DMS 273 treated with DMSO at 0.1 percent for 48 hours (cell line): Measurements from ENCODE around the gene WDR20.
"Not testable (repeated sequence)": the region's sequence is repeated elsewhere in the genome, so short reads cannot be mapped to it uniquely, and the experiment has no call there.

Experiments used
- DNase-seq: peaks from one replicate; lab custom pipeline; 2025; lab: John Stamatoyannopoulos, UW

WDR20 gene

GRCh38 chr14:102238766-102239165 is 99.1 kb downstream of the WDR20 start:
- DNase-seq = no peak

- DNase-seq = no peak
These were observed 99.5 kb downstream of the WDR20 start for GRCh38 chr14:102239231-102239630.

GRCh38 chr14:102240481-102240880 is 100.8 kb downstream of the WDR20 start:
- not testable (repeated sequence) for DNase-seq

GRCh38 chr14:102241147-102241546 is 101.5 kb downstream of the WDR20 start:
- DNase-seq = no peak

GRCh38 chr14:102243795-102244194 is 104.1 kb downstream of the WDR20 start:
- DNase-seq = not testable (repeated sequence)

GRCh38 chr14:102246071-102246470 is 106.4 kb downstream of the WDR20 start:
- DNase-seq = no peak

- no peak for DNase-seq
These were observed 108.4 kb downstream of the WDR20 start for GRCh38 chr14:102248121-102248520.

GRCh38 chr14:102249041-102249440 is 109.3 kb downstream of the WDR20 start:
- DNase-seq = no peak

- DNase-seq = no peak
These were observed 110.3 kb downstream of the WDR20 start for GRCh38 chr14:102249981-102250380.

- DNase-seq = no peak
These were observed 110.9 kb downstream of the WDR20 start for GRCh38 chr14:102250636-102251035.

- no peak for DNase-seq
These were observed 111.5 kb downstream of the WDR20 start for GRCh38 chr14:102251161-102251560.

- DNase-seq = no peak
These were observed 113.4 kb downstream of the WDR20 start for GRCh38 chr14:102252834-102253801.

GRCh38 chr14:102255401-102256190 is 115.9 kb downstream of the WDR20 start:
- DNase-seq = no peak

- no peak for DNase-seq
These were observed 117.0 kb downstream of the WDR20 start for GRCh38 chr14:102256716-102257115.

GRCh38 chr14:102258136-102258535 is 118.4 kb downstream of the WDR20 start:
- DNase-seq = no peak
